ENCODE measurements around the gene NXN. TPM values are rescaled to one million over a fixed set of nuclear protein-coding genes. Genes with fewer than 3 reads are reported as not detected.
A peak's percentile ranks its signal among the peaks of the same experiment; 100 is the strongest.

Gene NXN
- total RNA-seq, 1 donor from 2014 or later: 67.3 TPM

- no peak for DNase-seq (ENCODE audit: low spot score in 2 of 2)
- Histone ChIP-seq H3K36me3 (no peaks in the 10 kb centered on the region), H3K4me3 (no peak overlapping the region), H3K4me1 (no peaks in the 10 kb centered on the region), H3K27me3 (no peaks in the 10 kb centered on the region), H3K27ac (no peak overlapping the region), H3K9me3 (no peaks in the 10 kb centered on the region)
- intact Hi-C loops (cut with DNase I): no loop called here
- no peak for TF ChIP-seq CTCF (IDR thresholded peaks at IDR 0.05)
Observed at GRCh38 chr17:916315-916714, 63.3 kb downstream of the NXN start.

GRCh38 chr17:915538-916201 lies 63.9 kb downstream of the NXN start:
- no peak for DNase-seq (ENCODE audit: low spot score in 2 of 2)
- Histone ChIP-seq H3K27me3 (no peaks in the 10 kb centered on the region), H3K36me3 (no peaks in the 10 kb centered on the region), H3K9me3 (no peaks in the 10 kb centered on the region), H3K4me1 (no peaks in the 10 kb centered on the region), H3K27ac (peak overlapping the region in 1 of 2 donors; percentile 38), H3K4me3 (no peak overlapping the region)
- TF ChIP-seq CTCF (IDR thresholded peaks at IDR 0.05): no peak
- intact Hi-C loops (cut with DNase I): no loop called here

GRCh38 chr17:914561-914960 lies 65.0 kb downstream of the NXN start:
- Histone ChIP-seq H3K36me3 (no peaks in the 10 kb centered on the region), H3K27me3 (no peaks in the 10 kb centered on the region), H3K9me3 (no peaks in the 10 kb centered on the region), H3K4me3 (no peak overlapping the region), H3K27ac (no peak overlapping the region), H3K4me1 (no peaks in the 10 kb centered on the region)
- TF ChIP-seq CTCF (IDR thresholded peaks at IDR 0.05): no peak
- DNase-seq (ENCODE audit: low spot score in 2 of 2): no peak
- intact Hi-C loops (cut with DNase I): no loop called here

GRCh38 chr17:913207-913606 lies 66.4 kb downstream of the NXN start:
- Histone ChIP-seq H3K27me3 (no peaks in the 10 kb centered on the region), H3K36me3 (no peaks in the 10 kb centered on the region), H3K4me3 (no peak overlapping the region), H3K9me3 (no peaks in the 10 kb centered on the region), H3K27ac (no peak overlapping the region), H3K4me1 (no peaks in the 10 kb centered on the region)
- DNase-seq (ENCODE audit: low spot score in 2 of 2): no peak
- no peak for TF ChIP-seq CTCF (IDR thresholded peaks at IDR 0.05)
- intact Hi-C loops (cut with DNase I): no loop called here

GRCh38 chr17:909642-910323 lies 69.8 kb downstream of the NXN start:
- no peaks in the 10 kb centered on the region for H3K27me3 ChIP-seq
- H3K4me3 ChIP-seq: no peak overlapping the region
- intact Hi-C loops (cut with DNase I): no loop called here
- no peaks in the 10 kb centered on the region for H3K36me3 ChIP-seq
- no peak for TF ChIP-seq CTCF (IDR thresholded peaks at IDR 0.05)
- no peaks in the 10 kb centered on the region for H3K9me3 ChIP-seq
- DNase-seq (ENCODE audit: low spot score in 2 of 2): no peak
- no peak overlapping the region for H3K27ac ChIP-seq
- H3K4me1 ChIP-seq: no peaks in the 10 kb centered on the region

Measured in ascending aorta (tissue), 2 donors.